ENCODE results near the gene BCAT1.

BCAT1 gene

GRCh38 chr12:24778486-24779304 lies 170.2 kb downstream of the BCAT1 start:
- no peak overlapping the region for H3K27ac ChIP-seq (ENCODE audit: low read depth, low read length)
- H3K9me3 ChIP-seq (ENCODE audit: insufficient read depth, low read length) = no peaks in the 10 kb centered on the region
- no peak overlapping the region for H2AFZ ChIP-seq (ENCODE audit: low read depth, low read length, severe bottlenecking)
- no peaks in the 10 kb centered on the region for H3K27me3 ChIP-seq (ENCODE audit: low read length)
- no peak for TF ChIP-seq CTCF (IDR thresholded peaks at IDR 0.05; ENCODE audit: insufficient read depth, low read length, poor library complexity, severe bottlenecking)
- no peak for TF ChIP-seq EZH2phosphoT487 (conservative IDR thresholded peaks at IDR 0.05; ENCODE audit: low read length)
- H3K36me3 ChIP-seq (ENCODE audit: low read length) = no peaks in the 10 kb centered on the region
- no peak overlapping the region for H3K4me3 ChIP-seq (ENCODE audit: insufficient read depth, low read length, poor library complexity, severe bottlenecking)
- no peaks in the 10 kb centered on the region for H3K9me2 ChIP-seq (replicated peaks; ENCODE audit: insufficient read depth, low read length)
- H4K20me1 ChIP-seq (ENCODE audit: low read depth, low read length) = no peaks in the 10 kb centered on the region
- no peak overlapping the region for H3K9ac ChIP-seq (ENCODE audit: low read length)
- H3K4me2 ChIP-seq (ENCODE audit: low read depth, low read length, poor library complexity, severe bottlenecking) = no peak overlapping the region
- H3F3A ChIP-seq (ENCODE audit: insufficient read depth) = no peaks in the 10 kb centered on the region
- H3K79me2 ChIP-seq (ENCODE audit: insufficient read depth, low read length) = no peaks in the 10 kb centered on the region

- Histone ChIP-seq H3K79me2 (ENCODE audit: insufficient read depth, low read length) (no peaks in the 10 kb centered on the region), H3K9me3 (ENCODE audit: insufficient read depth, low read length) (no peaks in the 10 kb centered on the region), H3K9me2 (replicated peaks; ENCODE audit: insufficient read depth, low read length) (no peaks in the 10 kb centered on the region), H3K36me3 (ENCODE audit: low read length) (no peaks in the 10 kb centered on the region), H3K4me3 (ENCODE audit: insufficient read depth, low read length, poor library complexity, severe bottlenecking) (no peak overlapping the region), H3K9ac (ENCODE audit: low read length) (no peak overlapping the region), H3F3A (ENCODE audit: insufficient read depth) (no peaks in the 10 kb centered on the region), H4K20me1 (ENCODE audit: low read depth, low read length) (no peaks in the 10 kb centered on the region), H3K27ac (ENCODE audit: low read depth, low read length) (no peak overlapping the region), H3K27me3 (ENCODE audit: low read length) (no peaks in the 10 kb centered on the region), H2AFZ (ENCODE audit: low read depth, low read length, severe bottlenecking) (no peak overlapping the region), H3K4me2 (ENCODE audit: low read depth, low read length, poor library complexity, severe bottlenecking) (no peak overlapping the region)
- TF ChIP-seq EZH2phosphoT487 (conservative IDR thresholded peaks at IDR 0.05; ENCODE audit: low read length) (no peak), CTCF (IDR thresholded peaks at IDR 0.05; ENCODE audit: insufficient read depth, low read length, poor library complexity, severe bottlenecking) (no peak)
Observed at GRCh38 chr12:24777359-24777758, 171.5 kb downstream of the BCAT1 start.

- Histone ChIP-seq H3K27ac (ENCODE audit: low read depth, low read length) (no peak overlapping the region), H3K36me3 (ENCODE audit: low read length) (no peaks in the 10 kb centered on the region)
Observed at GRCh38 chr12:24776861-24777260, 172.0 kb downstream of the BCAT1 start.

More at GRCh38 chr12:24776861-24777260, 172.0 kb downstream of the BCAT1 start:
- Histone ChIP-seq H3K79me2 (ENCODE audit: insufficient read depth, low read length) (no peaks in the 10 kb centered on the region), H3K9me2 (replicated peaks; ENCODE audit: insufficient read depth, low read length) (no peaks in the 10 kb centered on the region), H3F3A (ENCODE audit: insufficient read depth) (no peaks in the 10 kb centered on the region), H3K27me3 (ENCODE audit: low read length) (no peaks in the 10 kb centered on the region), H3K4me2 (ENCODE audit: low read depth, low read length, poor library complexity, severe bottlenecking) (no peak overlapping the region), H3K9me3 (ENCODE audit: insufficient read depth, low read length) (no peaks in the 10 kb centered on the region), H2AFZ (ENCODE audit: low read depth, low read length, severe bottlenecking) (no peak overlapping the region), H4K20me1 (ENCODE audit: low read depth, low read length) (no peaks in the 10 kb centered on the region), H3K4me3 (ENCODE audit: insufficient read depth, low read length, poor library complexity, severe bottlenecking) (no peak overlapping the region), H3K9ac (ENCODE audit: low read length) (no peak overlapping the region)
- TF ChIP-seq EZH2phosphoT487 (conservative IDR thresholded peaks at IDR 0.05; ENCODE audit: low read length) (no peak), CTCF (IDR thresholded peaks at IDR 0.05; ENCODE audit: insufficient read depth, low read length, poor library complexity, severe bottlenecking) (no peak)

Measured in SU-DHL-6 (cell line).